ENCODE measurements around the gene STK32A. TPM values are rescaled to one million over a fixed set of nuclear protein-coding genes. Genes with fewer than 3 reads are reported as not detected.

The STK32A gene
- total RNA-seq, 1 experiment from 2014 or later = not detected

DNA sequence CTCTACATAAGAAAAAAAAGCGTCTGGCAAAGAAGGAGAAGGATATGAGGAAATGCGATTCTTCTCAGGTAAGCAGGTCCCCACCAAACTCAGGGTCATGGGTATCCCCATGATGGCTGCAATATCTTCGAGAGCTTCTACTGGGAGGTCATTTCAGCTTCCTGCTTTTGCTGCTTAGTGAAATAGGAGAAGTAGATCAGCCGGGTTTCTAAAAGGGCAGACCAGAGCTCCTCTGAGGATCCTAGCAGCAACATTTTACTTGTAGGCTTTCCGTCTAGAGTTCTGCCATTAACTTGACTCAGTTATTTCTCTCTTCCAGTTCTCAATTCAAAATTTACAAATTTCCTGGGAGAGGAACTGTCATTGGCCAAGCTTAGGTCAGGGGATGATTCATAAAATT, 140.3 kb downstream of the STK32A start:
- no peaks in the 10 kb centered on the region for H3K36me3 ChIP-seq (ENCODE audit: control insufficient read depth, insufficient read depth, low read length)
- no peaks in the 10 kb centered on the region for H3K9me3 ChIP-seq (ENCODE audit: control insufficient read depth, insufficient read depth, low read depth, low read length)
- CTCF ChIA-PET = no interaction called here
- intact Hi-C loops (cut with micrococcal nuclease; ENCODE audit: unreplicated experiment) = no loop called here
- in situ Hi-C loops (cut with HindIII; ENCODE audit: low pct_unique_long_range_greater_than_20kb, low sequenced_read_pairs) = no loop called here
- TF ChIP-seq SIN3A (IDR thresholded peaks at IDR 0.05; ENCODE audit: borderline replicate concordance, insufficient read depth, low read depth, low read length) = no peak
- no peak for TF ChIP-seq TCF7L2 (IDR thresholded peaks at IDR 0.05; ENCODE audit: low read depth, low read length)
- TF ChIP-seq, protein P1, sequence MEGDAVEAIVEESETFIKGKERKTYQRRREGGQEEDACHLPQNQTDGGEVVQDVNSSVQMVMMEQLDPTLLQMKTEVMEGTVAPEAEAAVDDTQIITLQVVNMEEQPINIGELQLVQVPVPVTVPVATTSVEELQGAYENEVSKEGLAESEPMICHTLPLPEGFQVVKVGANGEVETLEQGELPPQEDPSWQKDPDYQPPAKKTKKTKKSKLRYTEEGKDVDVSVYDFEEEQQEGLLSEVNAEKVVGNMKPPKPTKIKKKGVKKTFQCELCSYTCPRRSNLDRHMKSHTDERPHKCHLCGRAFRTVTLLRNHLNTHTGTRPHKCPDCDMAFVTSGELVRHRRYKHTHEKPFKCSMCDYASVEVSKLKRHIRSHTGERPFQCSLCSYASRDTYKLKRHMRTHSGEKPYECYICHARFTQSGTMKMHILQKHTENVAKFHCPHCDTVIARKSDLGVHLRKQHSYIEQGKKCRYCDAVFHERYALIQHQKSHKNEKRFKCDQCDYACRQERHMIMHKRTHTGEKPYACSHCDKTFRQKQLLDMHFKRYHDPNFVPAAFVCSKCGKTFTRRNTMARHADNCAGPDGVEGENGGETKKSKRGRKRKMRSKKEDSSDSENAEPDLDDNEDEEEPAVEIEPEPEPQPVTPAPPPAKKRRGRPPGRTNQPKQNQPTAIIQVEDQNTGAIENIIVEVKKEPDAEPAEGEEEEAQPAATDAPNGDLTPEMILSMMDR (IDR thresholded peaks at IDR 0.05) = no peak
- no peak for TF ChIP-seq POLR2AphosphoS5 (IDR thresholded peaks at IDR 0.05; ENCODE audit: low read depth, low read length)
- TF ChIP-seq, protein P2, sequence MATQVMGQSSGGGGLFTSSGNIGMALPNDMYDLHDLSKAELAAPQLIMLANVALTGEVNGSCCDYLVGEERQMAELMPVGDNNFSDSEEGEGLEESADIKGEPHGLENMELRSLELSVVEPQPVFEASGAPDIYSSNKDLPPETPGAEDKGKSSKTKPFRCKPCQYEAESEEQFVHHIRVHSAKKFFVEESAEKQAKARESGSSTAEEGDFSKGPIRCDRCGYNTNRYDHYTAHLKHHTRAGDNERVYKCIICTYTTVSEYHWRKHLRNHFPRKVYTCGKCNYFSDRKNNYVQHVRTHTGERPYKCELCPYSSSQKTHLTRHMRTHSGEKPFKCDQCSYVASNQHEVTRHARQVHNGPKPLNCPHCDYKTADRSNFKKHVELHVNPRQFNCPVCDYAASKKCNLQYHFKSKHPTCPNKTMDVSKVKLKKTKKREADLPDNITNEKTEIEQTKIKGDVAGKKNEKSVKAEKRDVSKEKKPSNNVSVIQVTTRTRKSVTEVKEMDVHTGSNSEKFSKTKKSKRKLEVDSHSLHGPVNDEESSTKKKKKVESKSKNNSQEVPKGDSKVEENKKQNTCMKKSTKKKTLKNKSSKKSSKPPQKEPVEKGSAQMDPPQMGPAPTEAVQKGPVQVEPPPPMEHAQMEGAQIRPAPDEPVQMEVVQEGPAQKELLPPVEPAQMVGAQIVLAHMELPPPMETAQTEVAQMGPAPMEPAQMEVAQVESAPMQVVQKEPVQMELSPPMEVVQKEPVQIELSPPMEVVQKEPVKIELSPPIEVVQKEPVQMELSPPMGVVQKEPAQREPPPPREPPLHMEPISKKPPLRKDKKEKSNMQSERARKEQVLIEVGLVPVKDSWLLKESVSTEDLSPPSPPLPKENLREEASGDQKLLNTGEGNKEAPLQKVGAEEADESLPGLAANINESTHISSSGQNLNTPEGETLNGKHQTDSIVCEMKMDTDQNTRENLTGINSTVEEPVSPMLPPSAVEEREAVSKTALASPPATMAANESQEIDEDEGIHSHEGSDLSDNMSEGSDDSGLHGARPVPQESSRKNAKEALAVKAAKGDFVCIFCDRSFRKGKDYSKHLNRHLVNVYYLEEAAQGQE (IDR thresholded peaks at IDR 0.05; ENCODE audit: insufficient read depth in 1 of 2, low read depth in 2 of 2, low read length in 1 of 2) = no peak
- ATAC-seq (no peak), DNase-seq (ENCODE audit: low read depth, low spot score) (no peak)
- no peaks in the 10 kb centered on the region for H3K27me3 ChIP-seq (ENCODE audit: control insufficient read depth, insufficient read depth, low read length)
- BruUV-seq (replicated peaks) = no TSS peak
- no peaks in the 10 kb centered on the region for H3K4me1 ChIP-seq (ENCODE audit: control insufficient read depth, insufficient read depth, low read length)
- POLR2A ChIA-PET = no interaction called here
- no peak overlapping the region for H3K4me3 ChIP-seq (ENCODE audit: low read depth in 2 of 2, low read length in 2 of 2)
- H3K27ac ChIP-seq (ENCODE audit: low read length) = no peak overlapping the region

DNA sequence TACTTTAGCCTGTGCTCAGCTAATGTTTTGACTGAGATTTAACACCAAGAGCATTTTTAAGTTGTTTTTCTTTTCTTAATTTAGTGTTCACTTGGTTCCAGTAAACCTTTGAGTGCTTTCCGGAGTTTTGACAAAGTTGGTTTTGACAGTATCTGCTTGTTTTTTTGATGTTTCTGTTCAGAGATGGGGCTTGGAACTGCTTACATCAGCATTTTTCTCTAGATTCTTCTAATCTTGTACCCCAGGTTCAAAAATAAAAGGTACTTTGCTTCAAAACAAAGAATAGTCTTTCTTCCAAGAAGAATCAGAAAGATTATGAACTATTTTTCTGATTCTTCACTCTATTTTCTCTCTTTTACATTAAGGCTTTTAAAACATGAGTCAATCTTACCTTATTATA, 142.9 kb downstream of the STK32A start:
- Histone ChIP-seq H3K36me3 (ENCODE audit: control insufficient read depth, insufficient read depth, low read length) (no peaks in the 10 kb centered on the region), H3K4me1 (ENCODE audit: control insufficient read depth, insufficient read depth, low read length) (no peaks in the 10 kb centered on the region), H3K4me3 (ENCODE audit: low read depth in 2 of 2, low read length in 2 of 2) (no peak overlapping the region), H3K27ac (ENCODE audit: low read length) (no peak overlapping the region), H3K27me3 (ENCODE audit: control insufficient read depth, insufficient read depth, low read length) (no peaks in the 10 kb centered on the region), H3K9me3 (ENCODE audit: control insufficient read depth, insufficient read depth, low read depth, low read length) (no peaks in the 10 kb centered on the region)
- in situ Hi-C loops (cut with HindIII; ENCODE audit: low pct_unique_long_range_greater_than_20kb, low sequenced_read_pairs) = no loop called here
- no peak for TF ChIP-seq POLR2AphosphoS5 (IDR thresholded peaks at IDR 0.05; ENCODE audit: low read depth, low read length)
- no peak for TF ChIP-seq TCF7L2 (IDR thresholded peaks at IDR 0.05; ENCODE audit: low read depth, low read length)
- TF ChIP-seq, protein P1 (IDR thresholded peaks at IDR 0.05) = no peak
- TF ChIP-seq, protein P2 (IDR thresholded peaks at IDR 0.05; ENCODE audit: insufficient read depth in 1 of 2, low read depth in 2 of 2, low read length in 1 of 2) = no peak
- no peak for TF ChIP-seq SIN3A (IDR thresholded peaks at IDR 0.05; ENCODE audit: borderline replicate concordance, insufficient read depth, low read depth, low read length)
- CTCF ChIA-PET = no interaction called here
- BruUV-seq (replicated peaks) = no TSS peak
- no peak for ATAC-seq
- POLR2A ChIA-PET = no interaction called here
- DNase-seq (ENCODE audit: low read depth, low spot score) = no peak
- intact Hi-C loops (cut with micrococcal nuclease; ENCODE audit: unreplicated experiment) = no loop called here
